HG02852 (cell line): ENCODE data around the gene PRAMEF13.
"Not testable (repeated sequence)": the region's sequence is repeated elsewhere in the genome, so short reads cannot be mapped to it uniquely, and the experiment has no call there.

Experiments
- ATAC-seq: cut with Tn5 transposase; IDR thresholded peaks from one replicate; pipeline ENCODE4 v1.9.1; 2021; ENCODE audit warnings: mild to moderate bottlenecking, moderate library complexity; ENCODE audit not compliant: unreplicated experiment

The PRAMEF13 gene, protein sequence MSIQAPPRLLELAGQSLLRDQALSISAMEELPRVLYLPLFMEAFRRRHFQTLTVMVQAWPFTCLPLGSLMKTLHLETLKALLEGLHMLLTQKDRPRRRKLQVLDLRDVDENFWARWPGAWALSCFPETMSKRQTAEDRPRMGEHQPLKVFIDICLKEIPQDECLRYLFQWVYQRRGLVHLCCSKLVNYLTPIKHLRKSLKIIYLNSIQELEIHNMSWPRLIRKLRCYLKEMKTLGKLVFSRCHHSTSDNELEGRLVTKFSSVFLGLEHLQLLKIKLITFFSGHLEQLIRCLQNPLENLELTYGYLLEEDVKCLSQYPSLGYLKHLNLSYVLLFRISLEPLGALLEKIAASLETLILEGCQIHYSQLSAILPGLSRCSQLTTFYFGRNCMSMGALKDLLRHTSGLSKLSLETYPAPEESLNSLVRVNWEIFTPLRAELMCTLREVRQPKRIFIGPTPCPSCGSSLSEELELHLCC

DNA sequence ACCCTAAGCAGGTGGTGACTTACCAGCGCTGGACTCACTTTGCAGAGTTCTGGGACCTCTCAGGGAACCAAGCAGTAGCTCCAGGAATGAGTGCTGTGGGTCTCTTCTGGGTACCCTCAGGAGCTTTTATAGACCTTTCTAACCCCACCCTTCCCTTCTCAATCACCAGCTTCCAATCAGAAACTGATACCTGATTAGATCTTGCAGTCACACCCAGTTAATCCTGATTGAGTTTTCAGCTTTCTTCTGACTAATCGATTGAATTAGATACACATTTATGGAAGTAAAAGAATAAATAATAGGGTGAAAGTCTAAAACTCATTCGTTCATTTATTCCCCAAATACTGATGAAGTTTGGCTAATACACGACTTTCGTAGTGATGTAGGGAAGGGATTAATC, at the start of gene PRAMEF13:
Gene PRAMEF13 (minus strand): TSS at position 101 of the 400 bp plus-strand sequence. CDS start 1,820 bp downstream, outside the sequence.
- not testable (repeated sequence) for ATAC-seq

DNA sequence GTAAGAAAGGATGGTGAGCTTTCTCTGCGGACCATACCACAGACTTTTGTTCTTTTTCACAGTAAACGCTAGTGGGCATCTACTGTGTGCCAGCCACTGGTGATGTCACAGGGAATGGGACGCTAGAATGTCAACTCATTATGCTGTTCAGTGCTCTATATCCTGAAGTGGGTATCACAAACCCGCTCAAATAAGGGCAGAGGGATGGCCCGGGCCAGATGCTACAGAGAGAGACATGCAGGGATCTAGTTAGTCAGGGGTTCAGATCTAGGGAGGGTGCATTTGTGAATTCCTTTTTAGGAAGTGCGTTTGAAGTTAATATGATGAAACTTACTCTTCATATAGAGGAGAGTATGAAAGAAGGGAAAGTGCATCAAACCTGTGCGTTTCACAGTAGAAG, 45.9 kb upstream of the PRAMEF13 start:
- ATAC-seq = not testable (repeated sequence)

DNA sequence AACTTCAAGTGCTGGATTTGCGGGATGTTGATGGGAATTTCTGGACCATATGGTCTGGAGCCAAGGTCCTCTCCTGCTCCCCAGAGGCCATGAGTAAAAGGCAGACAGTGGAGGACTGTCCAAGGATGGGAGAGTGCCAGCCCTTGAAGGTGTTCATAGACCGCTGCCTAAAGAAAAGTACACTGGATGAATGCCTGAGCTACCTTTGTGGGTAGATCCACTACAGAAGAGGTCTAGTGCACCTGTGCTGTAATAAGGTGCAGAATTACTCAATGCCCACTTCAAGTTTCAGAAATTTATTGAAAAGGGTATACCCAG, 45.3 kb upstream of the PRAMEF13 start:
- ATAC-seq = not testable (repeated sequence)

DNA sequence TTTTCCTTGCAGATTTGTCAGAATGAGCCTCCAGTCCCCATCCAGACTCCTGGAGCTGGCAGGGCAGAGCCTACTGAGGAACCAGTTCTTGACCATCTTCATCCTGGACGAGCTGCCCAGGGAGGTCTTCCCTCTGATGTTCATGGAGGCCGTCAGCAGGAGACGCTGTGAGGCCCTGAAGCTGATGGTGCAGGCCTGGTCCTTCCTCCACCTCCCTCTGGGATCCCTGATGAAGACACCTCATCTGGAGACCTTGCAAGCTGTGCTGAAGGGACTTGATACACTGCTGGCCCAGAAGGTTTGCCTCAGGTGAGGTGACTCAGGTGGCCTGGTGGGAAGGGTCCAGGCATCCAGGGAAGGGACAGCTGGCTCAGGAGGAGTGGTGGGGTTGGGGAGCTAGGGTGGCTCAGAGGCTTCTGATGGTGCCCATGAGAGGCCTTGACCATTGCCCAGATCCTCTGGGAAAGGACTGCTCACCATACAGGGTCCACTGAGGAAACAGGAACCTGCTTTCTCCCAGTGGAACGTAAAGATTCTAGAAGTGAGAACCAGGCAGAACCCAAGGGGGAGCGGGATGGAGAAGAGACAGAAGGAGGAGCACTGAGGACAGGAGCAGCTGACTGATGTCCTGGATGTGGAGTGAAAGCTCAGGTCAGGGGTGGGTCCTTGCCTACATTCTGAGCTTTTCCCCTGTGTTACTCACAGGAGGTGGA, 44.8 kb upstream of the PRAMEF13 start:
- not testable (repeated sequence) for ATAC-seq

DNA sequence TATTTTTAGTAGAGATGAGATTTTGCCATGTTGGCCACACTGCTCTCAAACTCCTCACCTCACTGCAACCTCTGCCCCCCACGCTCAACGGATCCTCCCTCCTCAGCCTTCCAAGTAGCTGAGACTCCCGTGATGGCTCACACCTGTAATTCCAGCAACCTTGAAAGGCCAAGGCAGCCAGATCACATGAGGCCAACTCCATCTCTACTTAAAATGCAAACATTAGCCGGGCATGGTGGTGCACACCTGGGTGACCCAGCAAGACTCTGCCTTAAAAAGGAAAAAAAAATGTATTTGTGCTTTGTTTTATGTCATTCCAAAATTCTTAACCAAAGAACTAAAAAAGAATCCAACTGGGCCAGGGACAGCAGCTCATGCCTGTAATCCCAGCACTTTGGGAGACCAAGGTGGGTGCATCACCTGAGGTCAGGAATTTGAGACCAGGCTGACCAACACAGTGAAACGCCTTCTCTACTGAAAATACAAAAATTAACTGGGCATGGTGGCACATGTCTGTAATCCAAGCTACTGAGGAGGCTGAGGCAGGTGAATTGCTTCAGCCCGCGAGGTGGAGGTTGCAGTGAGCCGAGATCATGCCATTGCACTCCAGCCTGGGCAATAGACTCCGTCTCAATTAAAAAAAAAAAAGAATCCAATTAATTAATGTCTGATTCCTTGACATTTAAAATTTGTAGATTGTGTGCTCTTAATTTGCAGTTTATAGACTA, 42.5 kb upstream of the PRAMEF13 start:
- not testable (repeated sequence) for ATAC-seq

DNA sequence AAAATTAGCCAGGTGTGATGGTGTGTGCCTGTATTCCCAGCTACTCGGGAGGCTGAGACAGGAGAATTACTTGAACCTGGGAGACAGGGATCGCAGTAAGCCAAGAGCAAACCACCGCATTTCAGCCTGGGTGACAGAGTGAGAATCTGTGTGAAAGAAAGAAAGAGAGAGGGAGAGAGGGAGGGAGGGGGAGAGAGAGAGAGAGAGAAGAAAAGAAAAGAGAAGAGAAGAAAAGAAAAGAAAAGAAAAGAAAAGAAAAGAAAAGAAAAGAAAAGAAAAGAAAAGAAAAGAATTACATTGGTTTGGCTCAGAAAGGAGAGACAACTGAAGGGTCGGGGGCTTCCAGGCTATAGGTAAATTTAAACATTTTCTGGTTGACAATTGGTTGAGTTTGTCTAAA, 38.4 kb upstream of the PRAMEF13 start:
- not testable (repeated sequence) for ATAC-seq

DNA sequence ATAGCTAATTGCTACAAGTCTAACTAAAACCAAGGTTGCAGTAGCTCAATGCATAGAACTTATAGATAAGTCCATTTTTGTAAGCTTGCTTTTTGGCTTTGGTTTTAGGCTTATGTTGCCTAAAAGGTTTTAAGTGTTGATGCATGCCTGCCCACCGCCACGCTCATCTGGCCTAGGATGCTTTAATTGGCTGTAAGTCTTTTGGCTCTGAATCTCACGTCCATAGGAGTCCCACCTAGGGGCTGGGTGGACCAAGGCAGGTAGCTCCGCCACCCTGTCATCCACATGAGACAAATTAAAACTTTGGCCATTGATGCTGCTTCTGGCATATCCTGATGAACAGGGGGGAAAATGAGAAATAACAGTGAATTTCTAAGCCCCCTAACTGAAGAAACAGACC, 36.4 kb upstream of the PRAMEF13 start:
- ATAC-seq = not testable (repeated sequence)

DNA sequence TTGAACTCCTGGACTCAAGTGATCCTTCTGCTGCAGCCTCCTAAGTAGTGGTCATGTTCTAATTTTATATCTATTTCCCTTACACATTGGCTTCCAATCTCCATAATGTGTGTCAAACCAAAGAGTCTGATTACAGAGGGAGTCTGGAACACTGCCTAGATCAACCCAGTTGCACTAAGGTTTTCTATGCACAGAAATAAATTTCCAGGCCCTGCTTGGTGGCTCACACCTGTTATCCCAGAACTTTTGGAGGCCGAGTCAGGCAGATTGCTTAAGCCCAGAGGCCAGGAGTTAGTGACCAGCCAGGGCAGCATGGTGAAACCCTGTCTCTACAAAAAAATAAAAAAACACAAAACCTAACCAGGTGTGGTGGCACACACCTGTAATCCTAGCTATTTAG, 32.8 kb upstream of the PRAMEF13 start:
- not testable (repeated sequence) for ATAC-seq

DNA sequence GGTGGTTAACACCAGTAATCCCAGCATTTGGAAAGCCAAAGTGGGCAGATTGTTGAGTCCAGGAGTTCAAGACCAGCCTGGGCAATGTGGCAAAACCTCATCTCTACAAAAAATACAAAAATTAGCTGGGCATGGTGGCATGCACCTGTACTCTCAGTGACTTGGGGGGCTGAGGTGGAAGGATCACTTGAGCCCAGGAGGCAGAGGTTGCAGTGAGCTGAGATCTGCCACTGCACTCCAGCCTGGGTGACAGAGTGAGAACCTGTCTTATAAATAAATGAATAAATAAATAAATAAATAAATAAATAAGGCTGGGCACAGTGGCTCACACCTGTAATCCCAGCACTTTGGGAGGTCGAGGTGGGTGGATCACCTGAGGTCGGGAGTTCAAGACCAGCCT, 30.8 kb upstream of the PRAMEF13 start:
- not testable (repeated sequence) for ATAC-seq

DNA sequence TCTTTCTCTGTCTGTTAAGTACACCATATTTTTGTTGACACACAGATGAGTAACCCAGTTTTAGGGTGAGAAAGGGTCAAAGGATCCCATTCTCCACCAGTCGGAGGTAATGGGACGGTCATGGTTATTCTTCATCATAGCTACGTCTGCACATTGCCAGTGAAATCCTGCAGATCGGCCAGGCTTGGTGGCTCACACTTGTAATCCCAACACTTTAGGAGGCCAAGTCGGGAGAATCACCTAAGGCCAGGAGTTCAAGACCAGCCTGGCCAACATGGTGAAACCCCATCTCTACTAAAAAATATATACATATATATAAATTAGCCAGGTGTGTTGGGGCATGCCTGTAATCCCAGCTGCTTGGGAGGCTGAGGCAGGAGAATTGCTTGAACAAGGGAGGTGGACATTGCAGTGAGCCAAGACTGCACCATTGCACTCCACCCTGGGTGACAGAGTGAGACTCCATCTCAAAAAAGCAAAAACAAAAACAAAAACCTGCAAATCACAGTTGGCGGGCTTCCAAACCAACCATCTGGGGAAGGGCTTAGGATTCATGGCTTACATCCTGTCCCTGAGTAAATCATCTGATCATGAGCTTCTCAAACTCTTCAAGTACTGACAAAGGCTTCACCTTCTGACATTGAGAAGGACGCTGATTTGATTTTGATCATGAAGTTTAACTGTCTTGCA, 30.0 kb upstream of the PRAMEF13 start:
- ATAC-seq = not testable (repeated sequence)

DNA sequence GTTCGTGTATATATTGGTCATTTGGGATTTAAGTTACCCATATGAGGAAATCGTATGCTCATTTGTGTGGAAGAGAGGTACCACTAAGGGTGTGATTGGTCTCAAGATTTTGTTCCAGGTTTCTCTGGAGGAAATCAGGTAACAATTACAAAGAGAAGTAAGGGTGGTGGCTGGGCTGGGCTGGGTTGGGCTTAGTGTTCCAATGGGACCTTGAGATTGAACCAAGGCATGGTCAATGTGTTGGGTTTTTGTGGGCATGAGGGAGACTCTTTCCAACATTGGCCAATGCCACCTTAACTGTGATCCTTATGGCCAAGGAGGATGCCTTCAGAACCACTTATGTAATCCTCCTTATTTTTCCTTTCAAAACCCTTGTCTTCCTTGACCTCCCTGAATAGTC, 29.4 kb upstream of the PRAMEF13 start:
- not testable (repeated sequence) for ATAC-seq

DNA sequence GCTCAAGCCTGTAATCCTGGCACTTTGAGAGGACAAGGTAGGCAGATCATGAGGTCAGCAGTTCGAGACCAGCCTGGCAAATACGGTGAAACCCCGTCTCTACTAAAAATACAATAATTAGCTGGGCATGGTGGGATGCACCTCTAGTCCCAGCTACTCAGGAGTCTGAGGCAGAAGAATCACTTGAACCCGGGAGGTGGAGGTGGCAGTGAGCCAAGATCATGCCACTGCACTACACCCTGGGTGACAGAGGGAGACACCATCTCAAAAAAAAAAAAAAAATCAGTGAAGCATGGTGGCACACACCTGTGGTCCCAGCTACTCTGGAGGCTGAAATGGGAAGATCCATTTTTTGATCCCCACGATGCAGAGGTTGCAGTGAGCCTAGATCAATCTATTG, 28.9 kb upstream of the PRAMEF13 start:
- ATAC-seq = not testable (repeated sequence)

DNA sequence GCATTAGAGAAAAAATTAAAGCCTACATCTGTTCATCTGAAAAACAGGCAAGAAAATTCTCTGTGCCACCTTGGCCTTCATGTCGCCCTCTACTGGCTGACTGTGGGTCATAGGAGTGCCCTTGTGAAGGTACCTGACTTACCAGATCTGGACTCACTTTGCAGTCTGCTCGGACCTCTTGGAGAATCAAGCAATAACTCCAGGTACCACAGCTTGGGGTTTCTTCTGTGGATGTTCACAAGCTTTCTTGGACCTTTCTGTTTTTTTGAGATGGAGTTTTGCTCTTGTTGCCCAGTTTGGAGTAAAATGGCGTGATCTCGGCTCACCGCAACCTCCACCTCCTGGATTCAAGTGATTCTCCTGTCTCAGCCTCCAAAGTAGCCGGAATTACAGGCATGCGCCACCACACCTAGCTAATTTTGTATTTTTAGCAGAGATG, 27.2 kb upstream of the PRAMEF13 start:
- no peak for ATAC-seq

DNA sequence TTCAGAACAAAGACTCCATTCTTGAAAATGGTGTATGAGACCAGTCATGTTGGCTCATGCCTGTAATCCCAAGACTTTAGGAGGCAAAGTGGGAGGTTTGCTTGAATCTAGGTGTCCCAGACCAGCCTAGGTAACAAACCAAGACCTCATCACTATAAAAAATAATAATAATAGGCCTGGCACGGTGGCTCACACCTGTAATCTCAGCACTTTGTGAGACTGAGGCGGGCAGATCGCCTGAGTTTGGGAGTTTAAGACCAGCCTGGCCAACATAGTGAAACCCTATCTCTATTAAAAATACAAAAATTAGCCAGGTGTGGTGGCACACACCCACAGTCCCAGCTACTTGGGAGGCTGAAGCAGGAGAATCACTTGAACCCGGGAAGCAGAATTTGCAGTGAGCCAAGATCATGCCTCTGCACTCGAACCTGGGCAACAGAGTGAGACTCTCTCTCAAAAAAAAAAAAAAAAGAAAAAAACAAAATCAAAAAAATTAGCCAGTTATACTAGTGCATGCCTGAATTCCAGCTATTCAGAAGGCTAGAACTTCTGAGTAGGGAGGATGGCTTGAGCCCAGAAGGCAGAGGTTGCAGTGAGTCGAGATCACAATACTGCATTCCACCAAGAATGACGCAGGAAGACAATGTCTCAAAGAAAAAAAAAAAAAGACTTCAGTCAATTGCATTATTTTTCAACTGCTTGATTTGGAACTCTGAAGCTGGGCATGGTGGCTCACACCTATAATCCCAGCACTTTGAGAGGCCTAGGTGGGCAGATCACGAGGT, 26.3 kb upstream of the PRAMEF13 start:
- ATAC-seq = not testable (repeated sequence)

DNA sequence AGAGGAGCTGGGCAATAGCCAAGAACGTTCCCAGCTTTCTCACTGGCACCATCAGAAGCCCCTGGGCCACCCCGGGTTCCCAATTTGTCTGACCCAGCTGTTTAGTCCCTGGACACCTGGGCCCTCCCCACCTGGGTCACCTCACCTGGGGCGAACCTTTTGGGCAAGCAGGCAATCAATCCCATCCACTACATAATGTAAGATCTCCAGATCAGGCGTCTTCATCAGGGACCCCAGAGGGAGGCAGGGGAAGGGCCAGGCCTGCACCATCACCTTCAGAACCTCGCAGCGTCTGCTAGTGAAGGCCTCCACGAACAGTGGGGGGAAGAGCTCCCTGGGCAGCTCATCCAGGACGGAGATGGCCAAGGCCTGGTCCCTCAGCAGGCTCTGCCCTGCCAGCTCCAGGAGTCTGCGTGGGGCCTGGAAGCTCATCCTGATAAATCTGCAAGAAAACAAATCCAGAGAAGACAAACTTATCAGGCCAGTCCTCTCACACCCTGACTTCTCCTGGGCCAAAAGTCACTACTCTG, 24.5 kb upstream of the PRAMEF13 start, which contains the start of gene PRAMEF18:
Gene PRAMEF18 (minus strand): TSS at position 480 of the 530 bp plus-strand sequence. CDS start 48 bp downstream, at position 432.
- not testable (repeated sequence) for ATAC-seq

DNA sequence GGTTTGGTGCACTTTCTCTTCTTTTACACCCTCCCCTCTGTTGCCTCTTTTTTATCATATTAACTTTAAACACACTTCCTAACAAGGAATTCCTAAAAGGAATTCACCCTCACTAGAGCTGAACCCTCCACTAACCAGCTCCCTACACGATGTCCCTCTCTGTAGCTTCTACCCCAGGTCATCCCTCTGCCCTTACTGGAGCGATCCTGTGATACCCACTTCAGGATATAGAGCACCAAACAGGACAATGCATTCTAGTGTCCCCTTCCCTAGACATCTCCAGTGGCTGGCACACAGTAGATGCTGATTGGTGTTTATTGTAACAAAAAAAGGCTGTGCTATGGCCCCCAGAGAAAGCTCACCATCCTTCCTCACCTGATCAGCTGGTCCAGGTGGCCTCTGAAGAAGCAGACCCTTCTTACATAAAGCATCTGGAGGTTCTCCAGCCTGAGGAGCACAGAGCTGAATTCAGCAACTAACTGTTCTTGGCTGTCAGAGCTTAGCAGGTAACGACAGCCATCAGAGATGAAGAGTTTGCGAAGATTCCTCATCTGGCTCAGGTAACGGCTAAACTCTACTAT, 23.4 kb upstream of the PRAMEF13 start:
- no peak for ATAC-seq

DNA sequence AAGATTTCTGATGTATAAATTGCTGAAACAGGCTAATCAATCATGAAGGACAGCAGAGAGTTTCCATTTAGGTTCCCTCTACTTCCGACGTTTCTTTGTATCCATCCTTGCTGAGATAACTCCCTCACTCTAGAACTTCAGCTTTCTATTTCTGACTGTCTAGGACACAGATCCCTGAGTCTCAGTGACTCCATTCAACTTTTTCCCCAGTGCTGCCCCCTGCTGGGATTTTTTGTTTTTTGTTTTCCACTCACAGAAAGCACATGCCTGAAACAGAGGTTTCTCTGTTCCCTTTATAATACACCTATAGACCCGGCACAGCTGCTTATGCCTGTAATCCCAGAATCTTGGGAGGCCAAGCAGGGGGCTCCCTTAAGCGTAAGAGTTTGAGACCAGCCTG, 21.6 kb upstream of the PRAMEF13 start:
- ATAC-seq = not testable (repeated sequence)

DNA sequence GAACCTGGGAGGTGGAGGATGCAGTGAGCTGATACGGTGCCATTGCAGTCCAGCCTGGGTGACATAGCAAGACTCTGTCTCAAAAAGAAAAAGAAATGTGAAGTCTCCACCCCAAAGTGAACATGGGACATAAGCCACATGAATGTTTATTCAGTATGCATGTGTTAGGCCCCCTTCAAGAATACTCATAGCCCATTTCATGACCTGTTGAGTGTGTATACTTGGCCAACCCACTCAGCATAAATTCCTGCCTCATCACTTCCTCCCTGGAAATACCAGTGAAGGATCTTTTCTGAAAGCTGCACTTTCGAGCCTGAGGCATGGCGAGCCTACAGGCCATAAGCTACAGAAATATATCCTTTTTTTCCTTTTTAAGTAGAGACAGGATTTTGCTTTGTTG, 18.0 kb upstream of the PRAMEF13 start:
- ATAC-seq = not testable (repeated sequence)

DNA sequence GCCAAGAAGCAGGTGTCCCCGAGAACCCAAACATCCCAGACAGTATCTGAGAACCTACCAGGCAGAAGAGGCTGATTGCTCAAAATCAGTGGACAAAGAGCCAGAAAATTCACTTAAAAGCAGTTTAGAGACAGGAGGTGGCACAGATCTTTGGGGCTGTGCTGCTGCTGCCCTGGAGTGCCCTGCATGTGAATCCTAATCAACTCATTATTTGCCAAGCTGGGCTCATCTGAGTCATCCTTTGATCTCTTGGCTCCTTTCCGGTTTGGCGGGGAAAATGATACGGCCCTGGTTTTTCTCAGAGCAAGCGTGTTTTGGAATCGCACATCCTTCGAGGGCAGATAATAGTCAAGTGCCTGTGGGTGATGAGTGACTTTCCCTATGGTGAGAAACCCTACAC, 15.4 kb upstream of the PRAMEF13 start:
- not testable (repeated sequence) for ATAC-seq
